GM19351 (cell line): ENCODE results near the gene NACC1.

ENCODE experiments used
- ATAC-seq: cut with Tn5 transposase; IDR thresholded peaks from one replicate; pipeline ENCODE4 v1.9.1; 2021; ENCODE audit warnings: mild to moderate bottlenecking, moderate library complexity; ENCODE audit not compliant: unreplicated experiment

The NACC1 gene

GRCh38 chr19:13118424-13119193 lies 545 bp downstream of the NACC1 start:
- ATAC-seq: no peak

- ATAC-seq: no peak
These were observed 1.6 kb downstream of the NACC1 start for GRCh38 chr19:13119627-13120026.

- ATAC-seq: no peak
These were observed 2.0 kb downstream of the NACC1 start for GRCh38 chr19:13120031-13120430.

- ATAC-seq: no peak
These were observed 2.8 kb downstream of the NACC1 start for GRCh38 chr19:13120817-13121216.

- ATAC-seq: no peak
These were observed 3.6 kb downstream of the NACC1 start for GRCh38 chr19:13121551-13122274.

GRCh38 chr19:13122275-13122878 lies 4.3 kb downstream of the NACC1 start:
- ATAC-seq: no peak

GRCh38 chr19:13122980-13123957 lies 5.2 kb downstream of the NACC1 start:
- no peak for ATAC-seq

- ATAC-seq: no peak
These were observed 9.0 kb downstream of the NACC1 start for GRCh38 chr19:13127051-13127450.

- ATAC-seq: no peak
These were observed 9.9 kb downstream of the NACC1 start for GRCh38 chr19:13127811-13128575.

- ATAC-seq: no peak
These were observed 10.5 kb downstream of the NACC1 start for GRCh38 chr19:13128583-13128982.

- no peak for ATAC-seq
These were observed 11.3 kb downstream of the NACC1 start for GRCh38 chr19:13129384-13129783.

- no peak for ATAC-seq
These were observed 12.9 kb downstream of the NACC1 start for GRCh38 chr19:13130886-13131490.

- no peak for ATAC-seq
These were observed 14.6 kb downstream of the NACC1 start for GRCh38 chr19:13132471-13133180.

- ATAC-seq: no peak
These were observed 15.3 kb downstream of the NACC1 start for GRCh38 chr19:13133241-13133870.

- no peak for ATAC-seq
These were observed 16.6 kb downstream of the NACC1 start for GRCh38 chr19:13134626-13135025.

- no peak for ATAC-seq
These were observed 17.3 kb downstream of the NACC1 start for GRCh38 chr19:13135068-13136062.

- no peak for ATAC-seq
These were observed 19.3 kb downstream of the NACC1 start for GRCh38 chr19:13137290-13137794.
